ENCODE results near the gene GLCCI1. TPM values are rescaled to one million over a fixed set of nuclear protein-coding genes. Genes with fewer than 3 reads are reported as not detected.

Gene GLCCI1
- polyA plus RNA-seq, 3 donors: 29.8 to 38.7 (median 36.1) TPM

DNA sequence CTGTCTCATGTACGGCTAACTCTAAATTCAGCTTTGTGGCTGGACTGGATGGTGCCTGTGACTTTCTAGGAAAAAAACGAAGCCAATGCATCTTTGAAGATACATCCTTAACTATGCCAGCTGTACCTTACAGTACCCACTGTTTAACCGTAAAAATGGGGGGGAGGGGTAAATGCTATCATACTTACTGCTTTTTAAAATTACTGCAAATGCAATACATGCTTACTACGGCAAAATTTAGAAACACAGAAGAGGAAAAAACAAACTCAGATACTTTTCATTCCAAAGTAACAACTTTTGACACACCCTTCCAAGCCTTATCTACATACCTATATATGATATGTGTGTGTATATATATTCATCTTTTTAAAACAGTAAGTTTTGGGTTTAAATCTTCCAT, 20.4 kb upstream of the GLCCI1 start:
- DNase-seq (ENCODE audit: extremely low read depth in 1 of 11, low read depth in 9 of 11, low spot score in 4 of 11): no peak

- no peak for DNase-seq (ENCODE audit: extremely low read depth in 1 of 11, low read depth in 9 of 11, low spot score in 4 of 11)
Measured at GRCh38 chr7:7953806-7954205, 14.8 kb upstream of the GLCCI1 start.

DNA sequence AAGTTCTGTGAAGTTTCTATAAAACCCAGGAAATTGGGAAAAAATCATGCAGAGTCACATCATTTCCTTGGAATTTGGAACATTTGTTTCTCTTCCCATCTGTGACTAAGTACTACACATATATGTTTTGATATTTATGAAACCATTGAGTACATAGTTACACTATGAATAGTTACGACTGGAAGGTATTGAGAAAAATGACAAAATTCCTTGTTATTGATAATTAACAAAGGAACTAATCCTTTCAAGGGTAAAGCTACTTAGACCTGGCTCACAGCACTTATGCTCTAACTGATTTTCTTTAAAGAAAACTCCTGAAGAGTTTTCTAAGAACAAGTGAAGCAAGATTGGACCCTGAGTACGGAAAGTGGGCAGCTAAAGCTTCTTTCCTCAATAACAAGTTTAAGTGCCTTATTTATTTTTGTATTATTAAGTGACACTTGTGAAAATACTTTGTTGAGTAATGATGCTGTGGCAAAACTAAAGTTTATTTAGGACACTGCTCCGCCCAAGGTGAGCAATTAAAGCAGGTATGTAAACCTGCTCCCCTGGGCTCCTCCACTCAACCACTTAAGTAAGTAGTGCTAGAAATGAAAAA, 12.0 kb upstream of the GLCCI1 start:
- DNase-seq (ENCODE audit: extremely low read depth in 1 of 11, low read depth in 9 of 11, low spot score in 4 of 11): no peak

DNA sequence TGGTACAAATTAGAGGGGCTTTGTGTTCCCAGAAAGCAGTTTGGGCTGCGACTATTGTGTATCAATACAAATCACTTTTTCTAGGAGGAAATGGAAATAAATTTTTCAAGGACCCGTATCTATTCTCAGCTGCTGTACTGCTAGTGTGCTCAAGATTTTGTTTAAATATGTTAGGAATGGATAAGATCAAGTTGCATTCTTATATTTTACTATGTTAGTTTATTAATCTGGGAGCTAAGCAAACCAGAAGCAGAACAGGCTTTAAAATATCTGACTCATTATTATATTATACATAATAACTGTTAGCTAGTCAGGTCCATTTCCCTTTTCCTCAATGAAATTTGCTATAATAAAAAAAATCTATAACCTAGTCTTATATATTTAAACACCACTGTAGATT, 11.1 kb upstream of the GLCCI1 start:
- DNase-seq (ENCODE audit: extremely low read depth in 1 of 11, low read depth in 9 of 11, low spot score in 4 of 11): no peak

DNA sequence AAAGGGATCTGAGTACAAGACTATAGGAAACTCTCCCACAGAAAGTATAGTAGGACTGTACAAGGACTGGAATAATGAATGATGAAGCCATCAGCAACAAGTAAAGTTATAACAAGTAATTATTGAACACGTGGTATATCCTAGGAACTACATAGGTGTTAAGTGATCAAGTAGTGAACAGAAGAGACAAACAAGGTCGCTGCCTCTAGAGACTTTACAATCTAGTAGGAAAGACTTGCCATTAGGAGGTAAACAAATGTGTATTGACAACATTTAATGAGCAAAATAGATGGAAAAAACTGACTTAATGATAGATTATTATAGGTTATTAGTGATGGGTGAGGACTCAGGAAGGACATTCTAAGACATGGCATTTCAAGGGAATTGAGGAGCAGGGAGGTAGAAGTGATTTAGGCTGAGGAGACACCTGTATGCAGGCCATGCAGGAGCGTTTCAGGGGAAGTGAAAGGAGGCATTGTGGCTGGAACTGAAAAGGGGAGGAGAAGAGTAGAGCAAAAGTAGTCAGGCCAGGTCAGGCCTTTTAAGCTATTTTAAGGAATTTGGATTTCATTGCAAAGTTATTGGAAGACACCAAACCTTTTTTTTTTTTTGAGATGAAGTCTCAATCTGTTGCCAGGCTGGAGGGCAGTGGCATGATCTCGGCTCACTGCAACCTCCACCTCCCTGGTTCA, 8.5 kb upstream of the GLCCI1 start:
- DNase-seq (ENCODE audit: extremely low read depth in 1 of 11, low read depth in 9 of 11, low spot score in 4 of 11): no peak

DNA sequence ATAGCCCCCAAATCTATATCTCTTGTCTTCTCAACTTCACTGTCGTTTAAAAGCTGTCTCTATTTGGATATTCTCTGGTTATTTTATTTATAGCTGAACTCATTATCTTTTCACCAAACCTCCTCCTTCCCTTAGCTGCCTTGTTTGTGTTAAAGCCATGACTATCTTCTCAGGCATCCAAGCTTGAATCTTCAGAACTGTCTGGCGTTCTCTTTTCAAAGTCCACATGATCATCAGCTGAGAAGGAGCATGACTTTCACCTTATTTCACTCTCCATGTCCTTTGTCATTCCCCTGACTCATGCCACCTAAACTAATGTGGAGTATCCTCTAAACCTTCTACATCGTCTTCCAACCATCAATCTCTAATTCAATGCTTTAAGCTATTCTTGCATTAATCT, 5.7 kb upstream of the GLCCI1 start:
- DNase-seq (ENCODE audit: extremely low read depth in 1 of 11, low read depth in 9 of 11, low spot score in 4 of 11): no peak

DNA sequence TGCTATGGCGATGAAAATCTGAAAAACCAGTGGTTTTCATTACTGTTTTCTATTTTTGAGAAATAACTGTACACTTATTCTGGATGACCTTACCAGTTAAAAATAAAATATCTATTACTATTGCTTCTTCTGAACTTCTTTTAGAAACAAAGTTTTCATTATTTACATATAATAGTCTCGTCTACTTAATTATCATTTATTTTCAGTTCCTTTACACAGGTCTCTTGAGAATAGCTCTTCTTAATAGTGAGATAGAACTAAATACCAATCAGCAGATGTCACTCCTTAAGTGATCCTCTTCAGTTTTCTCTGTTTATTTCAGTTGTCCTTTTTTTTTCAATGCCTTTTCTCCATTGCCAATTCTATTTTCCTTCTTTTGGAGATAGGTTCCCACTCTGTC, 4.3 kb upstream of the GLCCI1 start:
- DNase-seq (ENCODE audit: extremely low read depth in 1 of 11, low read depth in 9 of 11, low spot score in 4 of 11): no peak

- no peak for DNase-seq (ENCODE audit: extremely low read depth in 1 of 11, low read depth in 9 of 11, low spot score in 4 of 11)
Measured at GRCh38 chr7:7964691-7965090, 3.9 kb upstream of the GLCCI1 start.

GRCh38 chr7:7965301-7965700, 3.3 kb upstream of the GLCCI1 start:
- DNase-seq (ENCODE audit: extremely low read depth in 1 of 11, low read depth in 9 of 11, low spot score in 4 of 11): no peak

DNA sequence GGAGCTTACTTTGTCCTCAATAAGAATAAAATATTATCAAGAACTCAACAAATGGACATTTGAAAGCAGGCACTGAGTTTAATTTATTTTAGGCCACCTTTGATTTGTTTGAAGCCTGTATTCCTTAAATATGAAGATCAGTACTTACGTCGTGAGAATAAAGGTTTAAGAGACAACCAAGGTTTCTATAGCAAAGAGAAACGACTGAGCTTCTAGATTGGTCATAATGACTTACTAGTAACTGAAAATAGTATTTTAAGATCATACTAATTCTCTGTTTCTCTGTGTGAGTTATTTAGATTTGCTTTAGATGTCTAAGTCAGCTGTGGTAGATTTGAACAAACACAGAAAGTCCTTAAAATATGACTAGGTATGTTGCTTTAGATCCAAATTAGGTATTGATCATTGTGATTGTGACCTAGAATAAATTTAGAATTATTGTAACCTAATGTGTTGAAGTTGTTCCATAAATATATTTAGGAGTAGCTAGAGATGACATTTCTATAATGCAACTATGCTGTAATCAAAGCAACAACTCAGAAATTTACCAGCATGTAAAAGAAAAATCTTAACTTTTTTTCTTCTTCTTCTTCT, 2.4 kb upstream of the GLCCI1 start:
- no peak for DNase-seq (ENCODE audit: extremely low read depth in 1 of 11, low read depth in 9 of 11, low spot score in 4 of 11)

GRCh38 chr7:7967886-7968543, 581 bp upstream of the GLCCI1 start:
- DNase-seq (ENCODE audit: extremely low read depth in 1 of 11, low read depth in 9 of 11, low spot score in 4 of 11): no peak

- peak in 5 of 11 donors; percentile 45 to 63 (median 52) for DNase-seq (ENCODE audit: extremely low read depth in 1 of 11, low read depth in 9 of 11, low spot score in 4 of 11)
Measured at GRCh38 chr7:7969306-7970236, 975 bp downstream of the GLCCI1 start.

- DNase-seq (ENCODE audit: extremely low read depth in 1 of 11, low read depth in 9 of 11, low spot score in 4 of 11): peak in 4 of 11 donors; percentile 12 to 52 (median 32)
Measured at GRCh38 chr7:7970237-7970530, 1.6 kb downstream of the GLCCI1 start.

GRCh38 chr7:7970531-7971307, 2.1 kb downstream of the GLCCI1 start:
- DNase-seq (ENCODE audit: extremely low read depth in 1 of 11, low read depth in 9 of 11, low spot score in 4 of 11): peak in 2 of 11 donors; percentile 9 to 12

- no peak for DNase-seq (ENCODE audit: extremely low read depth in 1 of 11, low read depth in 9 of 11, low spot score in 4 of 11)
Measured at GRCh38 chr7:7971308-7972040, 2.9 kb downstream of the GLCCI1 start.

GRCh38 chr7:7972128-7972527, 3.5 kb downstream of the GLCCI1 start:
- DNase-seq (ENCODE audit: extremely low read depth in 1 of 11, low read depth in 9 of 11, low spot score in 4 of 11): peak in 1 of 11 donors; percentile 7

GRCh38 chr7:7972922-7973594, 4.5 kb downstream of the GLCCI1 start:
- no peak for DNase-seq (ENCODE audit: extremely low read depth in 1 of 11, low read depth in 9 of 11, low spot score in 4 of 11)
